ENCODE data around the gene ZNF205. TPM values are rescaled to one million over a fixed set of nuclear protein-coding genes. Genes with fewer than 3 reads are reported as not detected.

The ZNF205 gene
- total and polyA plus RNA-seq, 9 of the 15 experiments (the other 6 are each of a cell fraction or from before 2014, with no cell fraction given): 2.4 to 11.8 (median 5.1) TPM; not detected in 2

DNA sequence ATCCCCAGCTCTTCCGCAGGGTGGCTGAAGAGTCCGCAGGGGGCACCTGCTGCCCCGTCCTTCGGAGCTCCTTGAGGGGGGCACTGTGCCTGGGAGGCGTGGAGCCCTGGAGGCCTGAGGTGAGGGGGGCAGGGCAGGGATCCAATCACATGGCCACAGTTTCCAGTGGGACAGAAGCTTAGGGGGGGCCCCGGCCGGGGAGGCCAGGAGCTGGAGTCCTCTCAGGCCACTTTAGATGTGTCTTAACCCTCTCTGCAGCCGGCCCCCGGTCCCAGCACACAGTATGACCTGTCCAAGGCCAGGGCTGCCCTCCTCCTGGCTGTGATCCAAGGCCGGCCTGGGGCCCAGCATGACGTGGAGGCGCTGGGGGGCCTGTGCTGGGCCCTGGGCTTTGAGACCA is 33.3 kb downstream of the ZNF205 start:
- peaks cover 0 to 64% of the 10 kb centered on the region in 2 experiments; a peak in 2 of 5 replicates for H3K4me1 ChIP-seq (replicated peaks in 1 of 2; ENCODE audit: control insufficient read depth in 2 of 2, insufficient read depth in 2 of 2, low read length in 2 of 2)
- no TSS peak for BruUV-seq (replicated peaks)
- 65% methylated on average over 12 of the region's 12 CpGs for whole genome bisulfite sequencing (ENCODE audit: insufficient coverage, low coverage, missing lambda C conversion rate)
- POLR2A ChIA-PET: interaction anchor here (0.6 kb wide), 1 partner anchor 108 kb away, joined by 3 read pairs; no protein-coding TSS in a partner anchor
- FAIRE-seq (no peak), ATAC-seq (no peak), DNase-seq (ENCODE audit: extremely low read depth in 1 of 4, low spot score in 3 of 4) (no peak)
- in situ Hi-C loops (cut with MboI) (no loop called here), intact Hi-C loops (cut with micrococcal nuclease) (no loop called here)
- H3K27me3 ChIP-seq (ENCODE audit: control insufficient read depth in 2 of 2, insufficient read depth in 2 of 2, low read length in 2 of 2): no peaks in the 10 kb centered on the region
- no peak overlapping the region for H3K4me3 ChIP-seq
- H3K36me3 ChIP-seq (ENCODE audit: control insufficient read depth, insufficient read depth, low read length): peaks cover 12% of the 10 kb centered on the region; the same call in 1 of the 3 replicates
- peak overlapping the region in 1 of 2 experiments; percentile 66; a peak in 2 of 4 replicates for H3K9ac ChIP-seq (ENCODE audit: insufficient read depth in 1 of 2, low read depth in 2 of 2, low read length in 2 of 2)
- no peak overlapping the region for H2AFZ ChIP-seq (ENCODE audit: low read depth, low read length)
- H3K79me2 ChIP-seq (ENCODE audit: control insufficient read depth, insufficient read depth, low read length): no peaks in the 10 kb centered on the region
- CTCF ChIA-PET (ENCODE audit: low intra/inter-chr PET ratio): no interaction called here
- H3K27ac ChIP-seq (ENCODE audit: extremely low read depth, low read depth, low read length): no peak overlapping the region
- H3K9me3 ChIP-seq (replicated peaks; ENCODE audit: control insufficient read depth, insufficient read depth, low read depth, low read length): no peaks in the 10 kb centered on the region
- no peaks in the 10 kb centered on the region for H3K9me1 ChIP-seq (ENCODE audit: control insufficient read depth, insufficient read depth, low read length)
- H4K20me1 ChIP-seq (replicated peaks; ENCODE audit: control insufficient read depth, insufficient read depth, low read length): no peaks in the 10 kb centered on the region; the same call in 1 of the 2 replicates
- peak; percentile 72; the same call in 1 of the 2 replicates for TF ChIP-seq ZKSCAN1 (IDR thresholded peaks at IDR 0.05; ENCODE audit: low read depth, low read length)
- no peak for TF ChIP-seq HDGF (IDR thresholded peaks at IDR 0.05)
- no peak for TF ChIP-seq ZSCAN32 (CRISPR knock-in tag; IDR thresholded peaks at IDR 0.05)
- no peak for TF ChIP-seq ZNF354B (CRISPR knock-in tag; IDR thresholded peaks at IDR 0.05)
- TF ChIP-seq PHF20 (IDR thresholded peaks at IDR 0.05; ENCODE audit: partially characterized antibody): no peak
- TF ChIP-seq NFIC (IDR thresholded peaks at IDR 0.05): peak; percentile 49; the same call in 1 of the 2 replicates
- no peak overlapping the region for H3K4me2 ChIP-seq (ENCODE audit: insufficient read depth, low read length)
